NOMO-1 treated with DMSO at 0.1 percent for 48 hours (cell line): ENCODE data around the gene XYLT2.
A peak's percentile ranks its signal among the peaks of the same experiment; 100 is the strongest.
"Not testable (repeated sequence)": the region's sequence is repeated elsewhere in the genome, so short reads cannot be mapped to it uniquely, and the experiment has no call there.

Experiments
- DNase-seq: peaks from one replicate; lab custom pipeline; 2025; ENCODE audit not compliant: unreplicated experiment; lab: John Stamatoyannopoulos, UW

Gene XYLT2

DNA sequence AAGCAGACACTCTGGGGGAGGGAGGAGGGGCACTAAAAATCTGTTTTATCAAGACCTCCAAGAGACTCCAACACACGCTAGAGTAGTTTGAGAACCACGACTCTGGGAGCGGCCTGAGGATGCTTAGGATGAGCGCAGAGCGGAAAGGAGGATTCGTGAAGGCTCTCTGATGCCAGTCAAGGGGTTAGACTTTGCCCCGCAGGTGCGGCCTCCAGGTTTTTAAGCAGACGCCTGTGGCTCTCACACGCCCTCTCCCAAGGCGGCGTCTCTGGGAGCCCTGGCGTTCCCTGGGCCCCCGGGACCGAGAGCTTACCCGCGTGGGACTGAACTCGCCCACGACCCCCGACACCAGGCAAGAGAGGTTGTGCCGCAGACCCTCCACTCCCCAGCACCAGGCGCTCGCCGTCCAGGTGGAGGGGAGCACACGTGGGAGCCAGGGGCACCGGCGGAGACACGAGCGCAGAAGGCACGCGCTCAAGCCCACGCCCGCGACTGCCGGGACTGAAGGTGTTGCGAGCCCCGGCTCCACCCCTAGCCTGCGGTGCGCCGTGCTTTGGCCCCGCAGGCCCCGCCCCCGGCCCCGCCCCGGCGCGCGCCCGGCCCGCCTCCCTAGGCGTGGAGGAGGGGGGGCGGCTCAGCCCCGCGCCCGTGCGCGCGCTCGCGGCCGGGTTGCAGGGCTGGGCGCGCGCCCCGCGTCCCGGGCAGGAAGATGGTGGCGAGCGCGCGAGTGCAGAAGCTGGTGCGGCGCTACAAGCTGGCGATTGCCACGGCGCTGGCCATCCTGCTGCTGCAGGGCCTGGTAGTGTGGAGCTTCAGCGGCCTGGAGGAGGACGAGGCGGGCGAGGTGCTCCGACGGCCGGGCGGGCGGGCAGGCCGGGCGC is at the start of gene XYLT2:
Gene XYLT2 (plus strand): TSS at position 695 of the 881 bp plus-strand sequence. CDS start 15 bp downstream, at position 710.
- peak; percentile 76 for DNase-seq

DNA sequence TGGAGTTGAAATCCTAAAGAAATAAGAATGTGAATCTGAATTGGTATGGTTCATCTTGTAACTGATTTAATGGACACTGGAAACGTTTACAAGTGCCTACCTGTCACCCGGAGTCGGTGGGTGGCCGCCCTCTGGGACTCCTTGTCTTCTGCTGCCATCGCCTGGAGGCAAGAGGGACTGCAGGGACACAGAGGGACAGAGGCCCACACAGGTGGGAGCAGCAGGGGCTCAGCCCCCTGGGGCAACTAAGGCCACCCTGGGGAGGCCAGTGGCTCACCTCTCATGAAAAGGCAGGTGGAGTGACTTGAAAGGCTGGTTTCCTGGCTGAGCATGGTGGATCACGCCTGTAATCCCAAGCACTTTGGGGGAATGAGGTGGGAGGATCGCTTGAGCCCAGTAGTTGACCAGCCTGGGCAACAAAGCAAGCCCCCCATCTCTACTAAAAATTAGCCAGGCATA is 48.5 kb upstream of the XYLT2 start:
- DNase-seq: peak; percentile 57

DNA sequence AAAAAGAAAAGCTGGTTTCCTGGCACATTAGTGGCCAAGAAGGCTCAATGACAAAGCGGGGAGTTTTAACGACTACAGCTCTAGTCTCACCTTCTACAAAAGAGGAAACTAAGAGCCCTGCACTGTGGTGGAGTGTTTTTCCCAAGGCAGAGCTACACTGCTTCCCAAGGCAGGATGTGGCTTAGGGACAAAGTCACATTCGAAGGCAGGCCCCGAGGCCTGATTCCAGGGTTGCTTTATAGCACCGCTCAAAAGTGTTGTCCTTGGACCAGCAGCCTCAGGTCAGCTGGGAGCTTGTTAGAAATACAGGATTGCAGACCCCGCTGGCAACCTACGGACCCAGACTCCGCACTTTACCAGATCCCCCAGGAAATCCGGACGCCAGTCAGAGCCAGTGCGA is 47.9 kb upstream of the XYLT2 start:
- no peak for DNase-seq

DNA sequence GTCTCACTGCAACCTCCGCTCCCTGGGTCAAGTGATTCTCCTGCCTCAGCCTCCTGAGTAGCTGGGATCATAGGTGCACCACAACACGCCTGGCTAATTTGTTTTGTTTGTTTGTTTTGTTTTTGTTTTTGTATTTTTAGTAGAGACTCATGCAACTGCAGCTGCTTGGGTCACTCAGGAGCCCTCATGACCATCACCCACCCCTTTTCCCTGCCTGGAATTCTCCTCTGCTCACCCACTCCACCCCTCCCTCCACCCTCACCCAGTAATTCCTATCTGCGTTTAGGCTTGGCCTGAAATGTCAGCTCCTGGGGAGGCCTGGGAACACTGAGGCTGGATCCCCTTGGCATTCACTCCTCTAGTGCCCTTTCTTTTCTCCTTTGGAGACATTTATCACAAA is 46.1 kb upstream of the XYLT2 start:
- no peak for DNase-seq

DNA sequence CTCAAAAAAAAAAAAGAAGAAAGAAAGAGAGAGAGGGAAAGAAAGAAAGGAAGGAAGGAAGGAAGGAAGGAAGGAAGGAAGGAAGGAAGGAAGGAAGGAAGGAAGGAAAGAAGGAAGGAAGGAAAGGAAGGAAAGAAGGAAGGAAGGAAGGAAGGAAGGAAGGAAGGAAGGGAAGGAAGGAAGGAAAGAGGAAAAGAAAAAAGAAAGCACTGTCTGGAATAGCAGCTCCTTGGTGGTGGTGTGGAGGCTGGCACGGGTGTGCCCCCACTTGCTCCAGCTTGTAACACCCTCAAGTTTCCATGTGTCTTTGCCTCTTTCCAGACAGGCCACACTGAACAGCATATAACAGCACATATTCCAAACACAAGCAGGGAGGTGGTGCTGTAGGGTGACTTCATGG is 45.1 kb upstream of the XYLT2 start:
- not testable (repeated sequence) for DNase-seq

DNA sequence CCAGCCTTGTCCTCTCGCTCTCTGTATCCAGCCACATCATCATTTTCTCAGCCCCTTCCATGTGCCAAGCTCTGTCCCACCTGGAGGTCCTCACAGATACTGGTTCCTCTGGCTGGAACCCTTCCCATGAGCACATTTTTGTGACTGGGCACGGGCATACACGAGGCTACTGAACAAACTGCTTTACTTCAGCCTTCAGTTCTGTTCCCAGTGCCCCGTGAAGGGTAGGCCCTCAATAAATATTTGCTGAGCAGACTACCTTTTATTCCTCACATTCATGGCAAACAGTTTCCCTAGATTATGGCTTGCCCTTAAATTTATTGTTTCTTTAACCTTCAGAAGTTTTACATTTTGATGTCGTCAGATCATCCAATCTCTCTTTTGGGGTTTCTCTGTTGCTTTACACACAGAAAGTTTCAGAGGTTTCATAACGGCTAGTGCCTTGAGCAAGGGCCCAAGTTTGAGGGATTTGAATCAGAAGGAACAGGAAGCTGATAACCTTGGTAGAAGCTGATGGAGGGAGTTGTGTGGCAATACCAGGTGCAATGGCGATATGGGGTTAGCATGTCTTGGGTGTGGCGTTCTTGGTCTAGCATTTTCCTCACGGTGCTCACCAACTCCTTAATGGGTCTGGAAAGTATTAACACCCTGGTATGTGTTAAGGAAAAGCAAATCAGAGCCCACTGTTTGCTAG is 43.9 kb upstream of the XYLT2 start:
- DNase-seq: peak; percentile 53

DNA sequence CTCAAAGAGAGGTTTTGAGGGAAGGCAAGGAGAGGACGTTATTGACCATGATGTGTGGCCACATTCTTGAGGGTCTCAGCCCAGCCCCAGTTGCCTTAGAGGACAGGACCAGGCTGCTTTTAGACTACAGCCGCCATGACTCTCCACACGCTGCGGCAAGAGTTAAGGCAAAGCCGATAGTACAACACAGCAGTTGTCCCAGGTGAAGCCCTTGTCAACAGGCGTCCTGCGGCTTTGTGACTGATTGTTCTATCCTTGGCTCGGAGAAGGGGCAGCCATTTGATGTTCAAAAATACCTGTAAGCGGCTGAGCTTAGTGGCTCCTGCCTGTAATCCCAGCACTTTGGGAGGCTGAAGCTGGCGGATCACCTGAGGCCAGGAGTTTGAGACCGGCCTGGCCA is 42.9 kb upstream of the XYLT2 start:
- no peak for DNase-seq

DNA sequence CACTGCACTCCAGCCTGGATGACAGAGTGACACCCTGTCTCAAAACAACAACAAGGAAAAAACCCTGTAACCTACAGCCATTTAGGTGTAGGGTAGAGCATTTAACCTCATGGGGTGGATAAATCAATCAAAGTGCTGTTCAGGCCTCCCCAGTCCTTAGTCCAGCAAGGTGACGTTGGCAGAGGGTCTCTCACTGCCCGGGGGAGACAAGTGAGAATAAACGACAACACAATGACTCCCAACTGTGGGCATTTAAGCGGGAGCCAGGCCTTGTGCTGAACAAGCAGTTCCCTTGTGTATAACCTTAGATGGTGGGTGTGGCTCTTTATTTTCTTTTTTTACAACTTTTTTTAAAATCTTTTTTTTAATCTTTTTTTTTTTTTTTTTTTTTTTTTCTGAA is 42.3 kb upstream of the XYLT2 start:
- DNase-seq: no peak

DNA sequence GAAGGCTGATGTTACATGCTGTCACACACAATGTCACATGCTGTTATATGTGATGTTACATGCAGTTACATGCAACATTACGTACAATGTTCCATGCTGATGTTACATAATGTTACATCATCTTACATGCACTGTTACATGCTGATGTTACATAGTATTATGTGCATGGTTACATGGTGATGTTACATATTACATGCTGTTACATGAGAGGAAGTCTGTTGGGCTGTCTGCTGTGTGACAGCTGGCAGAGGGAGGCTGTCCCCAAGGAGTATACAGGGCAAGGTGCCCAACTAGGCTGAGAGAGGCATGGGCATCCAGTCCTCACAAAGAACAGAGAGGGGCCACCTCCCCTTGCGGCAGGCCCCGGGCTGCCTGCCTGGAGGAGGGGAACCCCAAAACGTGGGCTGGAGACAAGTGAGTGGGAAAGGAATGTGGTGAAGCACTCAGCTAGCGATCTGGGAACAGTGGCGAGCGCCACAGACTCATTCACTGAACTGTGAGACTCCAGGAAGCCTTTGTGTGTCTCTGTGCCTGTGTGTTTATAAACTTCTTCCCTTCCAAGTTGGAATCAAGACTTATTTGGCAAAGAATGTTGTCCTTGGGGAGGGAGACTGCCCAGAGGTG is 41.0 kb upstream of the XYLT2 start:
- no peak for DNase-seq

DNA sequence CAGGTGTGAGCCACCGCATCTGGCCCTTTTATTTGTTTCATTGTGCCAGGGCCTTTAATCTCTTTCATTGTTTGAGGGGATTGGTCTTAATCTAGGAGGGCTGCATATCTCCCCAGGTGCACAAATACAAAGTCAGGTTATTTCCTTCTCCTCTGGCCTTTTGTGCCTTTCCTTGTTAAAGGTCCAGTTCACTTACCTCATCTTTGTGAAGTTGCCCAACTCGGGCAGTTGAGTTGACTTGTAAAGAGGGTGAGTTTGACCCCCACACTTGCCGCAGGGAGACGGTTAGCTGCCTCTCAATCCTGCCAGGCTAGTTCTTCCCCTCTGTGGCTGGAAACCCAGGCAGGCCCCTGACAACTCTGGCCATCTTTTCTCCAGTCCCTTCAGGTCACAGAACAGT is 38.3 kb upstream of the XYLT2 start:
- DNase-seq: no peak

DNA sequence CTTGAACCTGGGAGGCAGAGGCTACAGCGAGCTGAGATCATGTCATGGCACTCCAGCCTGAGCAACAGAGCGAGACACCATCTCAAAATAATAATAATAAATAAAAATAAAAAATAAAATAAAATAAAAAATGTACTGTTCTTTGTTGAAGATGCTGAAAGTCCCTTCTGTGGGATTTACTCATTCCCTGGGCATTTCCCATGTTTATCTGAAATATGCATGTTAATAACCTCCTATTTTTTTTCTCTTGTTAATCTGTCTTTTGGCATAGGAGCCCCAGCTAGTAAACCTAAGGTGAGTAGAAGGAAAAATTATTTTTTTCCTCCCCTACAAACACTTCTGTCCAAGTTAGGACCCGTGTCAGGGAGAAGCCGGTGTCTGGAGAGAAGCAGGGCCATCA is 37.3 kb upstream of the XYLT2 start:
- no peak for DNase-seq

DNA sequence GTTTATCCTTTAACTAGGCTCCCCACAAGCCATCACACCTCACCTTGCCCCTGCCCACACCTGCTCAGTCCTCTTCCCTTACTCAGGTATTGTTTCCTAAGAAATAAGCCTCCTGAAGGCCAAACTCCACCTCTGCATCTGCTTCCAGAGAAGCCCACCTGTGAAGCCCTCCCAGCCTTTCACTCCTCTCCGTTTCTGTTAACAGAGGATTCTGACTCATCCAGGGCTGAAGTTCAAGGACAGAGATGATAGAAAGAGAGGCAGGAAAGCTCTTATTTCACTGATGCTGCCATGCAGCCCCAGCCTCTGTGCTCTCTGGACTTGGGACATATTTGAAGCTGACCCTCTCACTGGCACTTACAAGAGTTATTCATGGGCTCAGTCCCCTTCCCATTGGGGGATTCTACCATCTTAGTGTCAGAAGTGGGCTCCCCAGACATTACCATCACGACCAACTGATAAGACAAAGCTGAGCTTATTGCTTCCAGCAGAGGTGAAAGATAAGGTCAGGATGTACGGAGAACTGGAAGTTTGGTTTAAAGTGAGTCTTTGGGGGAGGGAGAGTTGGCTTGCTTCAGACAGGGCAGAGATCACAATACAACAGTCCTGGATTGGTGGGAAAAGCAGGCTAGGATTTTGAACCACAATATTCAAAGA is 35.3 kb upstream of the XYLT2 start:
- no peak for DNase-seq

DNA sequence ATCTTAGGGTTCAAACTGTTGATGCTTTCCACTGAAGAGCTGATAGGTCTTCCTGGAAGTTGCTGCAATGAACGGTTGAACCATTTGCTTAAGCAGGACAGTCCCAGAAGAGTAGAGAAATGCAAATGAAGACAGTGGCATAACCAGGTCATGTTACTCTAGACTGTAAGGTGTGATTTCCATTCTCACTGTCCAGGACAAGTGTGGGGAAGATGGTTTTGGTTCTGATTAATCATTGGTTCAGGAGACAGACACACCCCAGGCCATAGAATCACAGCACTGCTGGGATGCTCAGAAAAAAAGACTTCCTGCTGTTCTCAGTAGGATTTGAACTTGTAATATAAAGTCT is 34.8 kb upstream of the XYLT2 start:
- no peak for DNase-seq

DNA sequence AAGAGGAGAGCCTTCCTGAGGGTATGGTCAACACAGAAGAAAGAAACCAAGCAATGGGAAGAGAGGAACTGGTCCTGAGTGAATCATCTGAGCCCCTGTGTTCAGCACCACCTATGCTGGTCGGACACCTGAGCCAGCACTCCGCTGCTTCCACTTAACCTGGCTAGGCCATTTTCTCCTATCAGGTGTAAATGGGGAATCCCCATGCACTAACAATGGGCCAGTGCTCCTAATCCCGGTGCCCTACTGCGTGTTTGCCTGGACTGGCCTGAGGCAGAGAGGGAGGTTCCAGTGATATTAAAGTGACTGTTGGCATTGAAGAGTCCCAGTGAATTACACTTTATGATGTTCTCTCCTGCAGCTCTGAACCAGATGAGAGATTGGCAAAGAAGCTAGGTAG is 34.4 kb upstream of the XYLT2 start:
- DNase-seq: no peak

DNA sequence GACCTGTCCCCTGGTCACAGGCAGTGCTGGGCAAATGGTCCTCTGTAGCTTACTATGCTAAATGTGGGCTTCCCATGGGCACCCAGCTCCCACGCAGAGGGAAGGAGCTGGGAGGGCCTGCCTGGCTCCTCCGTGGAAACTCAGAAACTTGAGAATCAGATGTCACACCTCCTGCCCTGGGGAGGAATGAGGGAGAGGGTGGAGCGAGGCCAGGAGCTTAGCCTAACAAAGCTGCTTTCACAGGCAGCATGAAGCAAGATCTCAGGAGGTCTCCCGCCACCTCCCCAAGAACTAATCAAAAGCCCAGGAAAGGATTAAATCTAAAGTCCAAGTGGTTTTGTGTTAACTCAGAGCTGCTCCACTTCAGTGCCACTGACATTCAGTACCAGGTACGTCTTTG is 33.6 kb upstream of the XYLT2 start:
- DNase-seq: no peak

DNA sequence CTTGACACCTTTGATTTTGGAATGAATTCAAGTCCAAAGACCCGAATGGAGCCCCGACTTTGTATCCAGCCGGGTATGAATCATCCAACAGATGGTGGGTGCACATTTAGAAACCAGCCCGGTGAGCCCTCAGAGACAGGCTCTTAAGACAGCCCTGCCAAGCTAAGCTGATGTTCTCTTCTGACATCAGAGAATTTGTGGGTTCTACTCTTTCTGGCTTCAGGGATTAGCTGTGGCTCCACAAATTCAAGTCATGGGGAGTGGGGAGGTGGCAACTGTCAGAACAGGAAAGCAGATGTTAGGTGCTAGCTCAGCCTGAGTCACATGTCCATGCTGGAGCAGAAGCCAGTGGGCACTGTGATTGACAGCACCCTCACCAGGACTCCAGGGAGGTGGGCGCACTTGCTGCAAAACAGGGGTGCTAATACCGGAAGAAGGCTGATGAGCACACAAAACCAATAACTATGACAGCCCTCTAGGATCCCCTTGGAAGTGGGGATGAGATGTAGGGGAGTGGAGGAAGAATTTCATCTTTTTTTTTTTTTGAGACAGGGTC is 31.4 kb upstream of the XYLT2 start:
- no peak for DNase-seq

DNA sequence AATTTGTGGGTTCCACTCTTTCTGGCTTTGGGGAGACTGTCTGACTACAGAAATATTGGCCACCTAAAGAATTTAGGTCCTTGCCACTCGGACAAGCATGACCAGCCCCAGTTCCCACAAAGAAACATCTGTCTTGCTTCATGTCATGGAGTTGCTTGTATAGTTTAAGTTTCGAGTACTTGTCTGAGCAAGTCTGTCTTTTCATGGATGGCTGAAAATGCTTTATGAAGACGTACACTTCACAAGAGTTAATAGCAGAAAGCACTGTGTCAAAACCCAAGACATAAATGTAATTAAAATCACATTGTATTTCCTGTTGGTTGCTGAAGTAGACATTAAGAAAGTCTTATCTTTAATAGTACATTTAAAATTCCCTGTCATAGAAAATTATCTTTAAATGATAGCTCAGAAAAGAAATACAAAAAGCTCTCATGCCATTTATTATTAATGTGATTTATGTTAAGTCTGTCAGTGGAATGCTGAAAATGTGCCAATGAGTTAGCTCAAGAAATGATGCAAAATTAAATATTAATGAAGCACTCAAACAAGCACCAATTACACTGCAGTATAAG is 29.8 kb upstream of the XYLT2 start:
- DNase-seq: no peak

DNA sequence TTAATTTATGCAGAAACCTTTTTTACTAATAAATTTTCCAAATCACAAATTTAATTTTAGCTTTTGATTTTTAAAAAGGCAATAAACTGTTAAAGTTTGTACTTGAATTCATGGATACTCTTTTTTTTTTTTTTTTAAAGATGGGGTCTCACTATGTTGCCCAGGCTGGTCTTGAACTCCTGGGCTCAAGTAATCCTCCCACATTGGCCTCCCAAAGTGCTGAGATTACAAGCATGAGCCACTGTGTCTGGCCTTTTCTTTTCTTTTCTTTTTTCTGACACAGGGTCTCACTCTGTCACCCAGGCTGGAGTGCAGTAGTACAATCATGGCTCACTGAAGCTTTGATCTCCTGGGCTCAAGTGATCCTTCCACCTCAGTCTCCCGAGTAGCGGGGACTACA is 29.3 kb upstream of the XYLT2 start:
- not testable (repeated sequence) for DNase-seq

DNA sequence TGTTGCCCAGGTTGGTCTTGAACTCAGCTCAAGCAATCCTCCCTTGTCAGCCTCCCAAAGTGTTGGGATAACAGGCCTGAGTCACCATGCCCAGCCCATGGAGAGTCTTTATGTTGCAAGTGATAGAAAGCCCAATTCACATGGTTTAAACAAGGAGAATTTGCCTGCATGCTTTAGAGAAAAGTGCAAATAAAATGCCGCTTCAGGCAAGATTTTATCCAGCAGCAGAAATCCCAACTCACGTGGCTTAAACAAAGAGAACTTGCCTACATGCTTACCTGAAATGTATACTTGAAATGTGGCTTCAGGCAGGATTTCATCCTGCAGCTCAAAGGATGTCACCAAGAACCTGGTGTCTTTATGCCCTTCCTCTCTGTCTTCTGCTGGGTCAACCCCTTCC is 28.8 kb upstream of the XYLT2 start:
- DNase-seq: no peak

DNA sequence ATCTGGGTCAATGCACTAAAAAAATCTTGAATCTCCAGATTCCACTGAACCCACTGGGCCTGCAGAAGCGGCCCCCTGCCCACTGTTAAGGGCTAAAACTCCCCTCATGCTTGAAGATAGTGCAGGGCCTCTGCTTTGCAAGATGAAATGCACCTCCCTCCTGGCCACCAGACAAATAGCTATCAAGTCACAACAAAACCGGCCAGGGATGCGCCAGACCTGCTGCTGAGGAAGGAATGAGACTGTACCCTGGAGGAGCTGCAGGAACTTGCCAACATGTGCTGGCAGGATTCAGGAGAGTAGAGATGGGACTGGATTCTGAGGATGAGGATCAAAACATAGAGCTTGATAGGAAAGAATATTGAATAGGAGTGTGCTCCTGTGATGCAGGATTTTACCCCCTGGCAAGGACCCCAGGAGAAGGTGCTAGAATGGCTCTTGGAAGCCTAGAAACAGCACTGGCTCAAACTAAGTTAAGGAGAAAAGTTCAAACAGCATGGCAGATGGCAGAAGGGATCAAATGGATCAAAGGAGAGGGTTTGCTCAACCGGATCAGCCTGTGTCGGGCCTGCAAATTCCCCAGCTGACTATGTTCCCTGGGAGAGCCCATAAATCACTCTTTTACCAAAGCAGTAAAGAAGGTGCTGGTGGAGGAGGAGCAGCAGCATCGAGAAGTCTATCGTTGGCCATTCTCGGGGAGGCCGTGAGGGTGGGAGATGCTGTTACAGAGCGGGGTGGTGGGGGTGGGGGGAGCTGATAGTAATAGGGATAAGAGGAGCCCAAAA is 27.2 kb upstream of the XYLT2 start:
- no peak for DNase-seq
